ENCODE measurements around the gene HIVEP3.
"Not testable (repeated sequence)": the region's sequence is repeated elsewhere in the genome, so short reads cannot be mapped to it uniquely, and the experiment has no call there.

HIVEP3 gene

GRCh38 chr1:41559331-41559730, 359.4 kb downstream of the HIVEP3 start:
- Histone ChIP-seq H3K4me1 (ENCODE audit: insufficient read depth, low read length) (no peaks in the 10 kb centered on the region), H3K9me3 (ENCODE audit: low read length) (no peaks in the 10 kb centered on the region), H3K4me3 (ENCODE audit: low read length) (no peak overlapping the region), H3K36me3 (ENCODE audit: insufficient read depth, low read length) (no peaks in the 10 kb centered on the region), H2AFZ (ENCODE audit: low read depth, low read length) (no peak overlapping the region), H3K27me3 (ENCODE audit: insufficient read depth, low read length) (no peaks in the 10 kb centered on the region)

- H3K4me3 ChIP-seq (ENCODE audit: low read length), result no peak overlapping the region
- H3K27me3 ChIP-seq (ENCODE audit: insufficient read depth, low read length), result no peaks in the 10 kb centered on the region
- H3K36me3 ChIP-seq (ENCODE audit: insufficient read depth, low read length), result no peaks in the 10 kb centered on the region
- no peak overlapping the region for H2AFZ ChIP-seq (ENCODE audit: low read depth, low read length)
- H3K9me3 ChIP-seq (ENCODE audit: low read length), result no peaks in the 10 kb centered on the region
- H3K4me1 ChIP-seq (ENCODE audit: insufficient read depth, low read length), result no peaks in the 10 kb centered on the region
These were observed 360.0 kb downstream of the HIVEP3 start for GRCh38 chr1:41558761-41559171.

GRCh38 chr1:41557751-41558455, 360.8 kb downstream of the HIVEP3 start:
- Histone ChIP-seq H3K4me1 (ENCODE audit: insufficient read depth, low read length) (no peaks in the 10 kb centered on the region), H3K4me3 (ENCODE audit: low read length) (no peak overlapping the region), H3K36me3 (ENCODE audit: insufficient read depth, low read length) (no peaks in the 10 kb centered on the region), H2AFZ (ENCODE audit: low read depth, low read length) (no peak overlapping the region), H3K27me3 (ENCODE audit: insufficient read depth, low read length) (no peaks in the 10 kb centered on the region), H3K9me3 (ENCODE audit: low read length) (no peaks in the 10 kb centered on the region)

GRCh38 chr1:41554746-41555145, 364.0 kb downstream of the HIVEP3 start:
- H3K4me1 ChIP-seq (ENCODE audit: insufficient read depth, low read length); H2AFZ ChIP-seq (ENCODE audit: low read depth, low read length); H3K36me3 ChIP-seq (ENCODE audit: insufficient read depth, low read length); H3K27me3 ChIP-seq (ENCODE audit: insufficient read depth, low read length); H3K4me3 ChIP-seq (ENCODE audit: low read length); H3K9me3 ChIP-seq (ENCODE audit: low read length): not testable (repeated sequence)

- Histone ChIP-seq H2AFZ (ENCODE audit: low read depth, low read length) (no peak overlapping the region), H3K27me3 (ENCODE audit: insufficient read depth, low read length) (no peaks in the 10 kb centered on the region), H3K36me3 (ENCODE audit: insufficient read depth, low read length) (no peaks in the 10 kb centered on the region), H3K4me1 (ENCODE audit: insufficient read depth, low read length) (no peaks in the 10 kb centered on the region), H3K9me3 (ENCODE audit: low read length) (peaks cover 3% of the 10 kb centered on the region), H3K4me3 (ENCODE audit: low read length) (no peak overlapping the region)
These were observed 370.8 kb downstream of the HIVEP3 start for GRCh38 chr1:41547781-41548560.

- no peaks in the 10 kb centered on the region for H3K36me3 ChIP-seq (ENCODE audit: insufficient read depth, low read length)
- H3K27me3 ChIP-seq (ENCODE audit: insufficient read depth, low read length), result no peaks in the 10 kb centered on the region
- no peaks in the 10 kb centered on the region for H3K4me1 ChIP-seq (ENCODE audit: insufficient read depth, low read length)
- H3K4me3 ChIP-seq (ENCODE audit: low read length), result no peak overlapping the region
- H3K9me3 ChIP-seq (ENCODE audit: low read length), result peaks cover 3% of the 10 kb centered on the region
- H2AFZ ChIP-seq (ENCODE audit: low read depth, low read length), result no peak overlapping the region
These were observed 371.4 kb downstream of the HIVEP3 start for GRCh38 chr1:41547336-41547735.

GRCh38 chr1:41546833-41547135, 371.9 kb downstream of the HIVEP3 start:
- Histone ChIP-seq H3K4me3 (ENCODE audit: low read length) (no peak overlapping the region), H2AFZ (ENCODE audit: low read depth, low read length) (no peak overlapping the region), H3K27me3 (ENCODE audit: insufficient read depth, low read length) (no peaks in the 10 kb centered on the region), H3K4me1 (ENCODE audit: insufficient read depth, low read length) (no peaks in the 10 kb centered on the region), H3K36me3 (ENCODE audit: insufficient read depth, low read length) (no peaks in the 10 kb centered on the region), H3K9me3 (ENCODE audit: low read length) (peaks cover 3% of the 10 kb centered on the region)

GRCh38 chr1:41545996-41546832, 372.5 kb downstream of the HIVEP3 start:
- Histone ChIP-seq H3K36me3 (ENCODE audit: insufficient read depth, low read length) (no peaks in the 10 kb centered on the region), H3K4me3 (ENCODE audit: low read length) (no peak overlapping the region), H3K4me1 (ENCODE audit: insufficient read depth, low read length) (no peaks in the 10 kb centered on the region), H2AFZ (ENCODE audit: low read depth, low read length) (no peak overlapping the region), H3K27me3 (ENCODE audit: insufficient read depth, low read length) (no peaks in the 10 kb centered on the region), H3K9me3 (ENCODE audit: low read length) (peaks cover 3% of the 10 kb centered on the region)

- Histone ChIP-seq H2AFZ (ENCODE audit: low read depth, low read length) (no peak overlapping the region), H3K4me1 (ENCODE audit: insufficient read depth, low read length) (no peaks in the 10 kb centered on the region), H3K4me3 (ENCODE audit: low read length) (no peak overlapping the region), H3K9me3 (ENCODE audit: low read length) (peaks cover 3% of the 10 kb centered on the region), H3K27me3 (ENCODE audit: insufficient read depth, low read length) (no peaks in the 10 kb centered on the region), H3K36me3 (ENCODE audit: insufficient read depth, low read length) (no peaks in the 10 kb centered on the region)
These were observed 376.4 kb downstream of the HIVEP3 start for GRCh38 chr1:41542196-41542930.

GRCh38 chr1:41541592-41541952, 377.1 kb downstream of the HIVEP3 start:
- no peak overlapping the region for H3K4me3 ChIP-seq (ENCODE audit: low read length)
- no peaks in the 10 kb centered on the region for H3K4me1 ChIP-seq (ENCODE audit: insufficient read depth, low read length)
- peaks cover 3% of the 10 kb centered on the region for H3K9me3 ChIP-seq (ENCODE audit: low read length)
- H3K27me3 ChIP-seq (ENCODE audit: insufficient read depth, low read length), result no peaks in the 10 kb centered on the region
- no peak overlapping the region for H2AFZ ChIP-seq (ENCODE audit: low read depth, low read length)
- H3K36me3 ChIP-seq (ENCODE audit: insufficient read depth, low read length), result no peaks in the 10 kb centered on the region

- Histone ChIP-seq H3K9me3 (ENCODE audit: low read length) (peaks cover 3% of the 10 kb centered on the region), H3K4me3 (ENCODE audit: low read length) (no peak overlapping the region), H3K27me3 (ENCODE audit: insufficient read depth, low read length) (no peaks in the 10 kb centered on the region), H3K4me1 (ENCODE audit: insufficient read depth, low read length) (no peaks in the 10 kb centered on the region), H3K36me3 (ENCODE audit: insufficient read depth, low read length) (no peaks in the 10 kb centered on the region), H2AFZ (ENCODE audit: low read depth, low read length) (no peak overlapping the region)
These were observed 377.7 kb downstream of the HIVEP3 start for GRCh38 chr1:41540886-41541591.

- H3K9me3 ChIP-seq (ENCODE audit: low read length), result peaks cover 2% of the 10 kb centered on the region
- no peaks in the 10 kb centered on the region for H3K36me3 ChIP-seq (ENCODE audit: insufficient read depth, low read length)
- H3K4me3 ChIP-seq (ENCODE audit: low read length), result no peak overlapping the region
- H2AFZ ChIP-seq (ENCODE audit: low read depth, low read length), result no peak overlapping the region
- H3K4me1 ChIP-seq (ENCODE audit: insufficient read depth, low read length), result no peaks in the 10 kb centered on the region
- no peaks in the 10 kb centered on the region for H3K27me3 ChIP-seq (ENCODE audit: insufficient read depth, low read length)
These were observed 378.7 kb downstream of the HIVEP3 start for GRCh38 chr1:41539999-41540398.
